Stimulated activated naive B cell treated with anti-CD40 and anti-IgM and Interleukin-4, amounts not matched to agents 10 μg/mL and 1 μg/mL and 100 μg/mL, for 72 hours (primary cell): ENCODE results near the gene AGTR1.

Experiments used
- ATAC-seq, 2 donors: fragments of 150-1000 bp; cut with Tn5 transposase; replicated peaks; 2 replicates each; pipeline ENCODE4 v1.10.0; 2021; ENCODE audit warnings: moderate library complexity in 1 of 2
- DNase-seq: peaks from one replicate; pipeline ENCODE4 v3.0.0; 2021
- H3K27ac Mint-ChIP-seq: one replicate; pipeline ENCODE4 v1.8.0; 2022; ENCODE audit warnings: mild to moderate bottlenecking, mixed read lengths
- H3K27me3 Mint-ChIP-seq, 2 donors: one replicate each; pipeline ENCODE4 v1.8.0; 2022; ENCODE audit warnings: mixed read lengths in 2 of 2
- H3K36me3 Mint-ChIP-seq, 2 donors: one replicate each; pipeline ENCODE4 v1.8.0; 2022; ENCODE audit warnings: mixed read lengths in 2 of 2, mild to moderate bottlenecking in 1 of 2
- H3K4me1 Mint-ChIP-seq, 2 donors: one replicate each; pipeline ENCODE4 v1.8.0; 2022; ENCODE audit warnings: mixed read lengths in 2 of 2, mild to moderate bottlenecking in 1 of 2
- H3K4me3 Mint-ChIP-seq, 2 donors: one replicate each; pipeline ENCODE4 v1.8.0; 2022; ENCODE audit warnings: mild to moderate bottlenecking in 2 of 2, mixed read lengths in 2 of 2, moderate library complexity in 1 of 2
- H3K9me3 Mint-ChIP-seq, 2 donors: one replicate each; pipeline ENCODE4 v1.8.0; 2022; ENCODE audit warnings: mixed read lengths in 2 of 2, mild to moderate bottlenecking in 1 of 2

AGTR1 gene

GRCh38 chr3:148792516-148792915 lies 94.8 kb downstream of the AGTR1 start:
- H3K27me3 Mint-ChIP-seq: no peaks in the 10 kb centered on the region
- ATAC-seq (no peak), DNase-seq (no peak)
- H3K9me3 Mint-ChIP-seq: no peaks in the 10 kb centered on the region
- H3K27ac Mint-ChIP-seq: no peak overlapping the region
- H3K36me3 Mint-ChIP-seq: no peaks in the 10 kb centered on the region
- no peak overlapping the region for H3K4me3 Mint-ChIP-seq
- H3K4me1 Mint-ChIP-seq: no peaks in the 10 kb centered on the region
